ENCODE measurements around the gene C1orf198.

DNA sequence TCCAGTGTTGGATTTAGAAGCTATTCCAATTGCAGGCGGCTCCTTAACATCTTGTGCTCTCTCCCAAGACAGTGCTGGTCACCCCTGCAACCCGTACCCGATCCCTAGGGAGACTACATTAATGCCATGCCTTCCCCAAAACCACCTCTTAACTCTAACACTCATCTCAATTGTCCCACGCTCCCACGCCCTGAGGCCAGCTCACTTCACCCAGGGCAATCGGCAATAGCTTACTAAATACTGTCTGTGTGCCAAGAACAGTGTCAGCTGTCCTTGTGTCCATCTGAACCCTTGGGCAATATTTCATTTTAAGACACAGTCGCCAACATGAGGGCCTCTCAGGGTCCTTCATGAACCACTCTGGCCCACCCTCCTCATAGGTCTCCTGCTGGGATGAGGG is 13.9 kb downstream of the C1orf198 start:
- TF ChIP-seq CTCF (conservative IDR thresholded peaks at IDR 0.05; ENCODE audit: low read length) (no peak), EZH2phosphoT487 (IDR thresholded peaks at IDR 0.05; ENCODE audit: borderline replicate concordance) (no peak)

Data from Loucy (cell line).